Measurements from ENCODE around the gene DMRTC2. TPM values are rescaled to one million over a fixed set of nuclear protein-coding genes. Genes with fewer than 3 reads are reported as not detected.

DMRTC2 gene
- total and polyA plus RNA-seq, 3 donors from 2014 or later = 23.1 to 71.0 (median 55.3) TPM

DNA sequence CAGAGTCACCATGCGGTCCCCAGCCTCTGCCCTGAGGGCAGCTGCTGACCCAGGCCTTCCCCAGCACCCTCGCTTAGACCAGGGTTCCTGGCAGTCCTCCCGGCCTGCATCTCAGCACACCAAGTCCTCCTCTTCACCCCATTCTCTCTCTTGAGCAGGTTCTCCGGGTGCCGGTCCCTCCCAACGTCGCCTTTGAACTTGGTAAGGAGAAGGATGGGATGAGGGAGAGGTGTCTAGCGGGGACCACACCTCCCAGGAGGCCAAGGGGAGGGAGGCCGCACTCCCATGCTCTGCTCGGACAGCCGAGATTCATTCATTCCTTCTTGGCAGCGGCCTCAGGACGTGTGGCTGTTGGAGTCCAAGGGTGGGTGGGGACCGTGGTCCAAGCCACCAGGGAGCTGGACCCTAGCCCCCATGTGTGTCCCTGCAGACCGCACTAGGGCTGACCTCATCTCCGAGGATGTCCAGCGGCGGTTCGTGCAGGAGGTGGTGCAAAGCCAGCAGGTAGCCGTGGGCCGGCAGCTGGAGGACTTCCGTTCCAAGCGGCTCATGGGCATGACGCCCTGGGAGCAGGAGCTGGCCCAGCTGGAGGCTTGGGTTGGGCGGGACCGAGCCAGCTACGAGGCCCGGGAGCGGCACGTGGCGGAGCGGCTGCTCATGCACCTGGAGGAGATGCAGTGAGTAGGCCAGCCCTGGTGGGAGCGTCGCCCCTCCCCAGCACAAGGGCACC is 47.5 kb downstream of the DMRTC2 start:
- Histone ChIP-seq H3K4me3 (no peak overlapping the region), H3K4me1 (no peaks in the 10 kb centered on the region), H3K27me3 (no peaks in the 10 kb centered on the region), H3K36me3 (ENCODE audit: low read depth, missing control alignments) (no peaks in the 10 kb centered on the region), H3K27ac (no peak overlapping the region), H3K9me3 (no peaks in the 10 kb centered on the region)
- WGBS, 2 donors = 90 to 93% methylated on average over 16 to 34 of the region's 34 CpGs
- no peak for DNase-seq
- TF ChIP-seq, protein P1, sequence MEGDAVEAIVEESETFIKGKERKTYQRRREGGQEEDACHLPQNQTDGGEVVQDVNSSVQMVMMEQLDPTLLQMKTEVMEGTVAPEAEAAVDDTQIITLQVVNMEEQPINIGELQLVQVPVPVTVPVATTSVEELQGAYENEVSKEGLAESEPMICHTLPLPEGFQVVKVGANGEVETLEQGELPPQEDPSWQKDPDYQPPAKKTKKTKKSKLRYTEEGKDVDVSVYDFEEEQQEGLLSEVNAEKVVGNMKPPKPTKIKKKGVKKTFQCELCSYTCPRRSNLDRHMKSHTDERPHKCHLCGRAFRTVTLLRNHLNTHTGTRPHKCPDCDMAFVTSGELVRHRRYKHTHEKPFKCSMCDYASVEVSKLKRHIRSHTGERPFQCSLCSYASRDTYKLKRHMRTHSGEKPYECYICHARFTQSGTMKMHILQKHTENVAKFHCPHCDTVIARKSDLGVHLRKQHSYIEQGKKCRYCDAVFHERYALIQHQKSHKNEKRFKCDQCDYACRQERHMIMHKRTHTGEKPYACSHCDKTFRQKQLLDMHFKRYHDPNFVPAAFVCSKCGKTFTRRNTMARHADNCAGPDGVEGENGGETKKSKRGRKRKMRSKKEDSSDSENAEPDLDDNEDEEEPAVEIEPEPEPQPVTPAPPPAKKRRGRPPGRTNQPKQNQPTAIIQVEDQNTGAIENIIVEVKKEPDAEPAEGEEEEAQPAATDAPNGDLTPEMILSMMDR (IDR thresholded peaks at IDR 0.05) = no peak
- TF ChIP-seq POLR2A (IDR thresholded peaks at IDR 0.05) = no peak
- intact Hi-C loops (cut with DNase I; ENCODE audit: low total_unique reads) = no loop called here

DNA sequence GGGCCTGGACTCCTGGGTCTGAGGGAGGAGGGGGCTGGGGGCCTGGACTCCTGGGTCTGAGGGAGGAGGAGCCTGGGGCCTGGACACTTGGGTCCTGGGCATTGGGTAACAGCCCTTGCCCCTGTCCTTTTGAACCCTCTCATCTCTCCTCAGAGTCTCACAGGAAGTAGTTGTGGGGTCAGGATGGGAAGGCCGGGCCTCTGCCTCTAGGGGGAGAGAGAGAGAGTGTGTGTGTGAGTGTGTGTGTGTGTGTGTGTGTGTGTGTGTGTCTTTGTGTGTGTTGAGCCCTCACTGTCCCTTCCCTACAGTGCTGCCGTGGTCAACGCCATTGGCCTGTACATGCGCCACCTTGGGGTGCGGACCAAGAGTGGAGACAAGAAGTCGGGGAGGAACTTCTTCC is 49.1 kb downstream of the DMRTC2 start:
- Histone ChIP-seq H3K27ac (no peak overlapping the region), H3K4me1 (no peaks in the 10 kb centered on the region), H3K9me3 (no peaks in the 10 kb centered on the region), H3K36me3 (ENCODE audit: low read depth, missing control alignments) (no peaks in the 10 kb centered on the region), H3K27me3 (no peaks in the 10 kb centered on the region), H3K4me3 (no peak overlapping the region)
- no peak for DNase-seq
- intact Hi-C loops (cut with DNase I; ENCODE audit: low total_unique reads) = no loop called here
- 84 to 96% methylated on average over 4 to 6 of the region's 6 CpGs for WGBS, 2 donors
- TF ChIP-seq, protein P1 (IDR thresholded peaks at IDR 0.05) = no peak
- TF ChIP-seq POLR2A (IDR thresholded peaks at IDR 0.05) = no peak

DNA sequence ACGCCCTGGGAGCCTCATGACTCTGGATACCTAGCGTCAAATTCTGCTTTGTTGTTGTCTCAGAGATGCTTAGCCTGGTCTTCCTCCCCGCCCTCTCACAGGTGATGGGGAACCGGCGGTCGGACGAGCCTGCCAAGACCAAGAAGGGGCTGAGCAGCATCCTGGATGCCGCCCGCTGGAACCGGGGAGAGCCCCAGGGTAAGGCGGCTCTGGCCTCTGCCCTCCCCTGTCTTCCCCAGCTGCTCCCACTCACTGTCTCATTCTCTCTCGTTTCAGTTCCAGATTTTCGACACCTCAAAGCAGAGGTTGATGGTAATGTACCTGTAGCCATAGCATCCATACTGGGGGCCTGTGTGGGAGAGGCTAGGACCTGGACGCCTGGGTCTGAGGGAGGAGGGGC is 49.5 kb downstream of the DMRTC2 start:
- no peak overlapping the region for H3K27ac ChIP-seq
- no peaks in the 10 kb centered on the region for H3K27me3 ChIP-seq
- no peaks in the 10 kb centered on the region for H3K9me3 ChIP-seq
- no peak overlapping the region for H3K4me3 ChIP-seq
- no peaks in the 10 kb centered on the region for H3K4me1 ChIP-seq
- TF ChIP-seq POLR2A (IDR thresholded peaks at IDR 0.05) = no peak
- TF ChIP-seq, protein P1 (IDR thresholded peaks at IDR 0.05) = no peak
- 82 to 85% methylated on average over 13 to 14 of the region's 14 CpGs for WGBS, 2 donors
- no peak for DNase-seq
- intact Hi-C loops (cut with DNase I; ENCODE audit: low total_unique reads) = no loop called here
- H3K36me3 ChIP-seq (ENCODE audit: low read depth, missing control alignments) = no peaks in the 10 kb centered on the region

DNA sequence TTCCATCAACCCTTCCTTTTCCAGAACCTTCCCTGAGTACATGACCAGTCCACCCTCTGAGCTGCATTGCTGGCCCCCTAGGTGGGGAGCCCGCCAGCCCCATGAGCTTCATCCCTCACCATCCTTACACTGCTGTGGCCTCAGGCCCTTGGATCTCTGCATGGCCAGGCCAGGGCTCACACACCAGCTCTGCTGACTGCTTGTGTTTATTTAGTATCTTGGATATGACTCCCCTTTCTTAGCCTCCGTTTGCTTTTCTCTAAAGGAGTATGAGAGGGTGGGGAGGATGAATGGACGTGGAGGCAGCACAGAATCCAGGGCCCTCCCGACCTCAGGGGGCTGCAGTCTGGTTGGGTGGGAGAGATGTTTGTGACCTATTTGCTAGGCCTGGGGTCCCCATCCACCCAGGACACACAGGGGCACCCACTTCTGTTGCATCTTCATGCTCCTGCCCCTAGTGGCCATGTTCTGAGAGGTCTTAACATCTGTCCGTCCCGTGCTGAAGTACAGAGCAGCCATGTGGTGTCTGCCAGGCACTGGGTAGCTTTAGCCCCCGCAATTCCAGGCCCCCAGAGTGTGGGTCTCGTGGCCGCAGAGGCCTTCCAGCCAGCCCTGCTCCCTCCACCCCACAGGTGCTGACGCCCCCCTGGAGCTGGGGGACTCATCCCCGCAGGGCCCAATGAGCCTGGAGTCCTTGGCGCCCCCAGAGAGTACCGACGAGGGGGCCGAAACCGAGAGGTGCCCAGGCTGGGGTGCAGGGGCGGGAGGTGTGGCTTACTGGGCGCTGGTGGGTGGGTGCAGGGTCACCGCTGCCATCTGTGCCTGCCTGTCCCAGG is 51.1 kb downstream of the DMRTC2 start:
- H3K4me1 ChIP-seq = no peaks in the 10 kb centered on the region
- H3K4me3 ChIP-seq = no peak overlapping the region
- H3K27ac ChIP-seq = no peak overlapping the region
- no peaks in the 10 kb centered on the region for H3K36me3 ChIP-seq (ENCODE audit: low read depth, missing control alignments)
- no peak for DNase-seq
- no peaks in the 10 kb centered on the region for H3K27me3 ChIP-seq
- WGBS, 2 donors = 86 to 88% methylated on average over 6 to 19 of the region's 19 CpGs
- no peaks in the 10 kb centered on the region for H3K9me3 ChIP-seq
- intact Hi-C loops (cut with DNase I; ENCODE audit: low total_unique reads) = no loop called here
- TF ChIP-seq, protein P1 (IDR thresholded peaks at IDR 0.05) = no peak
- TF ChIP-seq POLR2A (IDR thresholded peaks at IDR 0.05) = no peak
